HFFc6 (cell line): ENCODE data around the gene ZNF592. TPM values are rescaled to one million over a fixed set of nuclear protein-coding genes. Genes with fewer than 3 reads are reported as not detected.

Experiments used
- DNase-seq: peaks from one replicate; pipeline ENCODE4 v3.0.0-alpha.2; 2018
- H3K27ac Mint-ChIP-seq: 2 replicates; pipeline ENCODE4 v1.8.0; 2020; ENCODE audit warnings: mild to moderate bottlenecking, mixed read lengths
- H3K27me3 Mint-ChIP-seq: 2 replicates; pipeline ENCODE4 v1.8.0; 2021; ENCODE audit warnings: mild to moderate bottlenecking, moderate library complexity, mixed read lengths; ENCODE audit not compliant: insufficient read depth
- H3K36me3 Mint-ChIP-seq: 2 replicates; pipeline ENCODE4 v1.8.0; 2021; ENCODE audit warnings: low read depth, mixed read lengths
- H3K4me1 Mint-ChIP-seq: 2 replicates; pipeline ENCODE4 v1.8.0; 2020; ENCODE audit warnings: low read depth, mixed read lengths
- H3K4me3 Mint-ChIP-seq: 2 replicates; pipeline ENCODE4 v1.8.0; 2020; ENCODE audit warnings: mild to moderate bottlenecking, moderate library complexity, mixed read lengths
- H3K9me3 Mint-ChIP-seq: 2 replicates; pipeline ENCODE4 v1.8.0; 2020; ENCODE audit warnings: mild to moderate bottlenecking, mixed read lengths
- total RNA-seq, 6 experiments: library from RNA; stranded (reverse); fragmentation: NEBNext Ultra II Directional; extraction: Animal tissue kit (Norgen Biotek cat#: 25700); gene quantifications; 2 replicates in 1 of 6; 3 replicates in 5 of 6; pipeline ENCODE4 v1.2.3, GENCODE V29; 2021
- TF ChIP-seq, protein P1 (sequence below): fragments of 200-600 bp; sonication (generic); IDR thresholded peaks from 2 replicates; pipeline ENCODE4 v1.5.0; 2021; ENCODE audit warnings: antibody characterized with exemption, mild to moderate bottlenecking

Gene ZNF592
- total RNA-seq, 6 experiments from 2014 or later = 15.4 to 19.0 (median 17.6) TPM

DNA sequence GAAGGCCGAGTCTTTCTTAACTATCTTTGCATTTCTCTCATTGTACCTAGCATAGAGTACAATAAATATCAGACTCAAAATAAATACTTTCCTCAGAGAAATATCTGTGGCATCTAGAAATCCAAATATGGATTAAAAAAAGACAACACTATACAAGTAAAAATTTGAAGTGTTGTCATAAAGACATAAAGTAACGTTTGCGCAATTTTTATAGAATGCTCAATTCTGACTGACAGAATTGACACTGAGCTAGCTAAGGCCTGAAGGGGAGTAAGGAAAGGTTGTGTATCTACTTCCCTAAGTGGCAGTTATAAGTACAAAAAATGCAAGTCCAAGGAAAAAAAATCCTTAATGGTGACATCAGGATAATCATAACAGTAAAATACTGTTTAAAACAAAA, 33.6 kb upstream of the ZNF592 start:
- peaks cover 29% of the 10 kb centered on the region for H3K4me1 Mint-ChIP-seq
- peak overlapping the region; percentile 92 for H3K27ac Mint-ChIP-seq
- TF ChIP-seq, protein P1, sequence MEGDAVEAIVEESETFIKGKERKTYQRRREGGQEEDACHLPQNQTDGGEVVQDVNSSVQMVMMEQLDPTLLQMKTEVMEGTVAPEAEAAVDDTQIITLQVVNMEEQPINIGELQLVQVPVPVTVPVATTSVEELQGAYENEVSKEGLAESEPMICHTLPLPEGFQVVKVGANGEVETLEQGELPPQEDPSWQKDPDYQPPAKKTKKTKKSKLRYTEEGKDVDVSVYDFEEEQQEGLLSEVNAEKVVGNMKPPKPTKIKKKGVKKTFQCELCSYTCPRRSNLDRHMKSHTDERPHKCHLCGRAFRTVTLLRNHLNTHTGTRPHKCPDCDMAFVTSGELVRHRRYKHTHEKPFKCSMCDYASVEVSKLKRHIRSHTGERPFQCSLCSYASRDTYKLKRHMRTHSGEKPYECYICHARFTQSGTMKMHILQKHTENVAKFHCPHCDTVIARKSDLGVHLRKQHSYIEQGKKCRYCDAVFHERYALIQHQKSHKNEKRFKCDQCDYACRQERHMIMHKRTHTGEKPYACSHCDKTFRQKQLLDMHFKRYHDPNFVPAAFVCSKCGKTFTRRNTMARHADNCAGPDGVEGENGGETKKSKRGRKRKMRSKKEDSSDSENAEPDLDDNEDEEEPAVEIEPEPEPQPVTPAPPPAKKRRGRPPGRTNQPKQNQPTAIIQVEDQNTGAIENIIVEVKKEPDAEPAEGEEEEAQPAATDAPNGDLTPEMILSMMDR = no peak
- no peak for DNase-seq
- peak overlapping the region; percentile 94 for H3K4me3 Mint-ChIP-seq
- peaks cover 8% of the 10 kb centered on the region; the same call in 1 of the 2 replicates for H3K36me3 Mint-ChIP-seq
- no peaks in the 10 kb centered on the region for H3K9me3 Mint-ChIP-seq
- H3K27me3 Mint-ChIP-seq = no peaks in the 10 kb centered on the region; the same call in 1 of the 2 replicates

DNA sequence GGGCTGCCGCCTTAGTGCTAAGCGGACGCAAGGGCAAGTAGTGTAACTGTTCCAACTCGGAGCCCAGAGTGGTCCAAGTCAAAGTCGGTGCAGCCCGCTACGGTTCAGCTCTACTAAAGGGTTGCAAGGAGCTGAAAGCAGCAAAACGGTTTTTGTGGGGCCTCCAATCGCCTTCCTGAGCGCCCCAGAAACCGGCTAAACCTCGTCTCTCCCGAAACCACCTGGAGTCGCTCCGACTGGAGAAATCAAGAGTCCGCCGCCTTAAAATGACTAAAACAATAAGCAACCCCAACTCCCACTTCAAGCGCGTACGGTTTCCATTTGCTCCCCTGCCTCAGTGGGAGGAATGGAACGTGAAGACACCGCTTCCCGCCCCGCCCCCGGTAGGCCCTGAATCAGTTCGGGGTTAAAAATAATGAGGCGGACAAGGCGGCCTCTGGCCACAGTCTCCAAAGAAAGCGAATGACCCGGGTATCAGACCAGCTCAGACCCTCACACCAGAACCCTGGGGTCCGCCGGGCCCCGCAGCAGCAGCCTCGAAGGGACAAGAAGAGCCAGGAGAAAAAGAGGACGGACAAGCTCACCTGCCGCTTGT, 32.9 kb upstream of the ZNF592 start:
- H3K4me3 Mint-ChIP-seq = peak overlapping the region; percentile 94
- no peaks in the 10 kb centered on the region for H3K9me3 Mint-ChIP-seq
- no peaks in the 10 kb centered on the region; the same call in 1 of the 2 replicates for H3K27me3 Mint-ChIP-seq
- DNase-seq = peak; percentile 13
- H3K36me3 Mint-ChIP-seq = peaks cover 8% of the 10 kb centered on the region; the same call in 1 of the 2 replicates
- peaks cover 29% of the 10 kb centered on the region for H3K4me1 Mint-ChIP-seq
- TF ChIP-seq, protein P1 = no peak
- H3K27ac Mint-ChIP-seq = peak overlapping the region; percentile 92

DNA sequence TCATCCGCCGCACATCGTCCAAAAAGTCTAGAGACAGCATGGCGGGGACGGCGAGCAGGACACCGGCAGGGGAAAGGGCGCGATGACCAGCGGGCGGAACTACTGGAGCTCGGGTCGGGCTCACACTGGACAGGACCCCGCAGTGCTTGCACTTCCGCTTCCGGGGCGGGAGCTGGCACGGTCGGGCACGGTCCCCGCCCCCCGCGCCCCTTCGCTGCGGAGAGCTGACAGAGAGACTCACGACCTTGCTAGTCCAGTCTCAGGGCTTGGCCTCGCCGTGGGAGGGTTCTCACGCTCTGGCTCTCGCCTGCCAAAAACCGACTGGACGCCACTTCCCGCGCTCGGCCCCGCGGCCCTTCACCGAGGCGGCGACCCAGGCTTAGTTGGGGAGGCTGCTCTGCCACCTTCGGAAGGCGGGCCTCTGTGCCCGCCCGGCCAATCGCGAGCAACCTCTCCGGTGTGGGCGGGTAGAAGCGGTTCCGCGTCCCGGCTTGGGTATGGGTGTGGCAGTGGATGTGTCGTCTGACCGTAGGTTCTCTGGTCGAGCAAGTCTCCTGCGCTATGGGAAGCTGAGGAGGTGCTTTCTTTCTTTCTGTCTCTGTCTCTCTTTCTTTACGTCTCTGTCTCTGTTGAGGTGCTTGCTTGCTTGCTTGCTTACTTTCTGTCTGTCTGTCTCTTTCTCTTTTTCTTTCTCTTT, 32.2 kb upstream of the ZNF592 start, which contains the start of gene SEC11A:
TSS of gene SEC11A (minus strand) at position 104 of the 697 bp plus-strand sequence. CDS start at position 40, 64 bp downstream.
- peak; percentile 94 for DNase-seq
- Mint-ChIP-seq H3K9me3 (no peaks in the 10 kb centered on the region), H3K27me3 (no peaks in the 10 kb centered on the region; the same call in 1 of the 2 replicates), H3K4me3 (peak within 1 kb of the TSS; percentile 94), H3K27ac (peak within 1 kb of the TSS; percentile 92), H3K4me1 (peaks cover 29% of the 10 kb centered on the region), H3K36me3 (peaks cover 8% of the 10 kb centered on the region; the same call in 1 of the 2 replicates)
- TF ChIP-seq, protein P1 = no peak

DNA sequence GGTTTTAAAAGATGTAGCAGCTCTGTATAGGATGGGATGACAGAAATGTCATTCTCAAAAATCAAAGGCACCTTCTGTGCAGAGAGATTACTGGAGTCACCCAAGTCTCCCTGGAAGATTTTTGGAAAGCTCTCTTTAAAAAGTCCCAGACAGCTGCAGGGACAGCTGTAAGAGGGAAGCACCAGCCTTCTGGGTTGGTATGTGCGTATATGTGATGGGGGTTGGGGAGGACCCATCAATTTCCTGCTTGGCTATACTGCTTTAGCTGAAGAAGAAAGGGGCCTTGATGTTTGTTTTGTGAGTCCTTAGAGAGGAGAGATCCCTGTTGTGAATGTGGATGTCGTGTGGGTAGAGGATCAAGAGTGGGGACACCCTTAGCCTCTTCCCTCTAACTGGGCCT, 27.0 kb upstream of the ZNF592 start:
- Mint-ChIP-seq H3K9me3 (no peaks in the 10 kb centered on the region), H3K27ac (no peak overlapping the region), H3K36me3 (no peaks in the 10 kb centered on the region), H3K4me1 (peaks cover 20% of the 10 kb centered on the region), H3K4me3 (no peak overlapping the region), H3K27me3 (no peaks in the 10 kb centered on the region; the same call in 1 of the 2 replicates)
- TF ChIP-seq, protein P1 = no peak
- no peak for DNase-seq

DNA sequence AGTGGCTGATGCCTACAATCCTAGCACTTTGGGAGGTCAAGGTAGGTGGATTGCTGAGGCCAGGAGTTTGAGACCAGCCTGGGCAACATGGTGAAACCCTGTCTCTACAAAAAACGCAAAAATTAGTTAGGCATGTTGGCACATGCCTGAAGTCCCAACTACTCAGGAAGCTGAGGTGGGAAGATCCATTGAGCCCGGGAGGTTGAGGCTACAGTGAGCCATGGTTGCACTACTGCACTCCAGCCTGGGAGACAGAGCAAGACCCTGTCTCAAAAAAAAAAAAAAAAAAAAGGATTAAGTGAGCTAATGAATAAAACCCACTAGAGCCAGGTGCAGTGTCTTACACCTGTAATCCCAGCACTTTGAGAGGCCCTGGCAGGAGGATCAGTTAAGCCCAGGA, 25.8 kb upstream of the ZNF592 start:
- TF ChIP-seq, protein P1 = no peak
- Mint-ChIP-seq H3K9me3 (no peaks in the 10 kb centered on the region), H3K4me1 (peaks cover 12% of the 10 kb centered on the region), H3K36me3 (no peaks in the 10 kb centered on the region), H3K27ac (no peak overlapping the region), H3K27me3 (no peaks in the 10 kb centered on the region), H3K4me3 (no peak overlapping the region)
- DNase-seq = no peak
